ENCODE data around the gene COA3. TPM values are rescaled to one million over a fixed set of nuclear protein-coding genes. Genes with fewer than 3 reads are reported as not detected.

COA3 gene
- total and polyA plus RNA-seq, 2 donors (not counting 1 experiment from before 2014, with no cell fraction given) = 18.5 to 32.1 TPM

DNA sequence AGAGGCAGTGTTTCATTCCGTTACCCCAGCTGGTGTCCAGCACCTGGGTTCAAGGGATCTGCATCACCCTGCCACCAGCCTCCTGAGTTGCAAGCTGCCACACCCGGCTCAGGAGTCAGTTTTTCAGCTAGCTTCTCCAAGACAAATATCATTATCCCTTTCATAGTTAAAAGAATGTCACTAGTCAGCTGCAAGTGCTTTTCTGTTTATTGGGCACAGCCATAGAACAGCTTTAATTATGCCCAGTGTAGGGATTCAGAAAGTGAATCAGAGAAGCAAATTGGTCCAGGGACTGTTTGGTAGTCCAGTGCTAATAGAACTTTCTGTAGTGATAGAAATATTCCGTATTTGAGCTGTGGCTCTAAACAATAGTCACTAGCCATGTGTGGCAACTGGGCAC, 49.6 kb upstream of the COA3 start:
- no peaks in the 10 kb centered on the region for H3K27me3 Mint-ChIP-seq
- no peak for TF ChIP-seq EZH2 (IDR thresholded peaks at IDR 0.05; ENCODE audit: borderline replicate concordance, insufficient read depth, low read depth, low read length, poor library complexity, severe bottlenecking)
- TF ChIP-seq, protein P1, sequence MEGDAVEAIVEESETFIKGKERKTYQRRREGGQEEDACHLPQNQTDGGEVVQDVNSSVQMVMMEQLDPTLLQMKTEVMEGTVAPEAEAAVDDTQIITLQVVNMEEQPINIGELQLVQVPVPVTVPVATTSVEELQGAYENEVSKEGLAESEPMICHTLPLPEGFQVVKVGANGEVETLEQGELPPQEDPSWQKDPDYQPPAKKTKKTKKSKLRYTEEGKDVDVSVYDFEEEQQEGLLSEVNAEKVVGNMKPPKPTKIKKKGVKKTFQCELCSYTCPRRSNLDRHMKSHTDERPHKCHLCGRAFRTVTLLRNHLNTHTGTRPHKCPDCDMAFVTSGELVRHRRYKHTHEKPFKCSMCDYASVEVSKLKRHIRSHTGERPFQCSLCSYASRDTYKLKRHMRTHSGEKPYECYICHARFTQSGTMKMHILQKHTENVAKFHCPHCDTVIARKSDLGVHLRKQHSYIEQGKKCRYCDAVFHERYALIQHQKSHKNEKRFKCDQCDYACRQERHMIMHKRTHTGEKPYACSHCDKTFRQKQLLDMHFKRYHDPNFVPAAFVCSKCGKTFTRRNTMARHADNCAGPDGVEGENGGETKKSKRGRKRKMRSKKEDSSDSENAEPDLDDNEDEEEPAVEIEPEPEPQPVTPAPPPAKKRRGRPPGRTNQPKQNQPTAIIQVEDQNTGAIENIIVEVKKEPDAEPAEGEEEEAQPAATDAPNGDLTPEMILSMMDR (IDR thresholded peaks at IDR 0.05) = no peak
- Histone ChIP-seq H4K20me1 (ENCODE audit: control insufficient read depth, insufficient read depth, low read length, poor library complexity, severe bottlenecking) (no peaks in the 10 kb centered on the region), H3K79me2 (ENCODE audit: control insufficient read depth, insufficient read depth, low read length) (no peaks in the 10 kb centered on the region), H3K9me3 (ENCODE audit: control extremely low read depth in 1 of 3, control insufficient read depth in 2 of 3, insufficient read depth in 1 of 3, low read length in 2 of 3) (no peaks in the 10 kb centered on the region), H3K4me2 (replicated peaks; ENCODE audit: low read depth, low read length, poor library complexity, severe bottlenecking) (no peak overlapping the region), H2AFZ (ENCODE audit: insufficient read depth, low read depth, low read length, poor library complexity, severe bottlenecking) (no peak overlapping the region), H3K36me3 (replicated peaks in 1 of 2; ENCODE audit: control extremely low read depth in 1 of 2, control insufficient read depth in 1 of 2, extremely low read depth in 1 of 2, insufficient read depth in 2 of 2, low read length in 1 of 2) (peaks cover 2 to 27% of the 10 kb centered on the region in 2 experiments), H3K4me3 (ENCODE audit: control extremely low read depth in 1 of 5, extremely low read depth in 1 of 5, insufficient read depth in 1 of 5, low read depth in 2 of 5, low read length in 4 of 5) (no peak overlapping the region), H3K4me1 (ENCODE audit: control insufficient read depth in 2 of 2, insufficient read depth in 2 of 2, low read length in 2 of 2) (no peaks in the 10 kb centered on the region), H3K27ac (ENCODE audit: low read length in 2 of 2) (no peak overlapping the region), H3K9ac (ENCODE audit: low read length) (no peak overlapping the region), H3K27me3 (replicated peaks in 1 of 4; ENCODE audit: control extremely low read depth in 1 of 4, control insufficient read depth in 3 of 4, insufficient read depth in 4 of 4, low read length in 3 of 4) (peaks cover 0 to 3% (median 0%) of the 10 kb centered on the region in 4 experiments)
- 93% methylated on average over 2 of the region's 3 CpGs for WGBS (ENCODE audit: insufficient coverage)
- no peaks in the 10 kb centered on the region for H3K9me3 Mint-ChIP-seq (ENCODE audit: insufficient read depth)
- no peak for ATAC-seq (ENCODE audit: low read depth)
- ChIA-PET CTCF (interaction anchor here (0.8 to 1.3 kb wide), 3 partner anchors 8 to 1291 kb away, joined by 3 to 4 read pairs (median 4); partner anchors contain the start of gene RPL27), POLR2A (interaction anchor here (0.6 to 0.8 kb wide), 2 partner anchors 13 to 1080 kb away, joined by 7 to 10 read pairs; no protein-coding TSS in a partner anchor)
- H3K27ac Mint-ChIP-seq = no peak overlapping the region
- no peak overlapping the region for H3K4me3 Mint-ChIP-seq
- DNase-seq = no peak
- intact Hi-C loops (cut with micrococcal nuclease) = loop anchor here (10.0 kb wide), 1 partner anchor 87 kb away; no protein-coding TSS in a partner anchor
- no peaks in the 10 kb centered on the region for H3K4me1 Mint-ChIP-seq

GRCh38 chr17:42846594-42847280, 48.2 kb upstream of the COA3 start:
- H3K4me3 Mint-ChIP-seq = no peak overlapping the region

More at GRCh38 chr17:42846594-42847280, 48.2 kb upstream of the COA3 start:
- Mint-ChIP-seq H3K9me3 (ENCODE audit: insufficient read depth) (no peaks in the 10 kb centered on the region), H3K4me1 (no peaks in the 10 kb centered on the region), H3K27ac (no peak overlapping the region), H3K27me3 (no peaks in the 10 kb centered on the region)
- 76% methylated on average over 4 of the region's 9 CpGs for WGBS (ENCODE audit: insufficient coverage)
- no peak for ATAC-seq (ENCODE audit: low read depth)
- Histone ChIP-seq H3K36me3 (replicated peaks in 1 of 2; ENCODE audit: control extremely low read depth in 1 of 2, control insufficient read depth in 1 of 2, extremely low read depth in 1 of 2, insufficient read depth in 2 of 2, low read length in 1 of 2) (peaks cover 2 to 40% of the 10 kb centered on the region in 2 experiments), H2AFZ (ENCODE audit: insufficient read depth, low read depth, low read length, poor library complexity, severe bottlenecking) (no peak overlapping the region), H3K9ac (ENCODE audit: low read length) (no peak overlapping the region), H3K4me3 (ENCODE audit: control extremely low read depth in 1 of 5, extremely low read depth in 1 of 5, insufficient read depth in 1 of 5, low read depth in 2 of 5, low read length in 4 of 5) (no peak overlapping the region), H3K79me2 (ENCODE audit: control insufficient read depth, insufficient read depth, low read length) (no peaks in the 10 kb centered on the region), H3K27ac (ENCODE audit: low read length in 2 of 2) (no peak overlapping the region), H3K27me3 (replicated peaks in 1 of 4; ENCODE audit: control extremely low read depth in 1 of 4, control insufficient read depth in 3 of 4, insufficient read depth in 4 of 4, low read length in 3 of 4) (no peaks in the 10 kb centered on the region), H3K9me3 (ENCODE audit: control extremely low read depth in 1 of 3, control insufficient read depth in 2 of 3, insufficient read depth in 1 of 3, low read length in 2 of 3) (no peaks in the 10 kb centered on the region), H4K20me1 (ENCODE audit: control insufficient read depth, insufficient read depth, low read length, poor library complexity, severe bottlenecking) (no peaks in the 10 kb centered on the region), H3K4me1 (ENCODE audit: control insufficient read depth in 2 of 2, insufficient read depth in 2 of 2, low read length in 2 of 2) (no peaks in the 10 kb centered on the region), H3K4me2 (replicated peaks; ENCODE audit: low read depth, low read length, poor library complexity, severe bottlenecking) (no peak overlapping the region)
- ChIA-PET POLR2A (interaction anchor here (0.7 kb wide), 1 partner anchor 101 kb away, joined by 3 read pairs; no protein-coding TSS in a partner anchor), CTCF (interaction anchor here (1.1 kb wide), 1 partner anchor 83 kb away, joined by 3 read pairs; no protein-coding TSS in a partner anchor)
- TF ChIP-seq EZH2 (IDR thresholded peaks at IDR 0.05; ENCODE audit: borderline replicate concordance, insufficient read depth, low read depth, low read length, poor library complexity, severe bottlenecking) = no peak
- TF ChIP-seq, protein P1 (IDR thresholded peaks at IDR 0.05) = no peak
- no peak for DNase-seq
- intact Hi-C loops (cut with micrococcal nuclease) = loop anchor here (10.0 kb wide), 1 partner anchor 88 kb away; no protein-coding TSS in a partner anchor
